SK-N-MC (cell line): ENCODE results near the gene THRA.

Experiments used
- EZH2 ChIP-seq: fragments of 200-600 bp; sonication (generic); IDR thresholded peaks from one replicate; pipeline ENCODE4 v1.6.1; 2017; ENCODE audit warnings: antibody characterized with exemption
- POLR2AphosphoS5 ChIP-seq: IDR thresholded peaks from 2 replicates; pipeline ENCODE4 v1.6.1; 2012; ENCODE audit warnings: mild to moderate bottlenecking, low read depth, low read length, borderline replicate concordance

DNA sequence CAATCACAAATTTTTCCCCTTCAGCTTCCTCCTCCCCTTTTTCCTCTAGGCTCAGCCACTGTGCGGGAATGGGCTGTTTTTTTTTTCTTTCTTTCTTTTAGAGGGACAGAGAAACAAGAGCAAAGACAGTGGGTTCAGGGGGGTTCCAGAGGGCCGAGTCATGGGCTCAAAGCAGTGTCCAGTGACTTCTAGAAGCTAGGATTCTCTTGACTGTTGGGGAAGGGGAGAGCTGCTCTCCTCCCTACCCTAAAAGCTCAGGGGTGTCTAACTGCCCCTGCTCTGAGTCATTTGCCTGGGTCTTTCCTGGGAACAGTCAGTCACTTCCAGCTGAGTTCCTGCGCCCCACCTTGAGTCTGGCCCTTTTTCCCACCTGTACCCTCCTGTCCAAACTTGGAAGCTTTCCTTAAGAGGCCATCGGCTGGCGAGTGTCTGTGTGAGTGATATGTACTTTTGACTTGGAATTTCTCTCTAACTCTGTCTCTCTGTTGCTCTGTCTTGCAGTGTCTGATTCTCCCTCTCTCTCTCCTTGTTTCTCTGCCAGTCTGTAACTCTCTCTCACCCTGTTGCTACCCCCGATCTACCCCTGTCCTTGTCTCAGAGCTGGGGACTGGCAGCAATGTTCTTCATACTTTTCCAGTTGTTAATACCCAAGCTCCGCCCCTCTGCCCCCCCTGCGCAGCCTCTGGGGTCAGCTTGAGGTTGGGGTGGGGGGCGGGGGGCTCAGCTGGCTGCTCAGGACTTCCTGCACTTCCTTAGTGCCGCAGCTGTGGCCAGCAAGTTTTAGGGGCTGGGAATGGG is 2.4 kb downstream of the THRA start:
- TF ChIP-seq POLR2AphosphoS5 = no peak
- TF ChIP-seq EZH2 = no peak
